Osteoblast (primary cell): Measurements from ENCODE around the gene MRAP. TPM values are rescaled to one million over a fixed set of nuclear protein-coding genes. Genes with fewer than 3 reads are reported as not detected.

Experiments
- DNase-seq: peaks from one replicate; pipeline ENCODE4 v3.0.0; 2011; ENCODE audit warnings: low spot score, mixed read lengths; ENCODE audit not compliant: insufficient read length; ENCODE audit errors: missing footprints
- H2AFZ ChIP-seq: 2 replicates; pipeline ENCODE4 v1.6.0; 2011; ENCODE audit warnings: mild to moderate bottlenecking, low read length
- H3K27ac ChIP-seq: 2 replicates; pipeline ENCODE4 v1.5.1; 2011; ENCODE audit warnings: mild to moderate bottlenecking, low read depth, low read length, moderate library complexity
- H3K27me3 ChIP-seq: 2 replicates; pipeline ENCODE4 v1.6.0; 2012; ENCODE audit warnings: mild to moderate bottlenecking, control low read depth, inconsistent platforms, low read length, moderate library complexity; ENCODE audit not compliant: insufficient read depth
- H3K36me3 ChIP-seq: 2 replicates; pipeline ENCODE4 v1.5.1; 2011; ENCODE audit warnings: mild to moderate bottlenecking, low read length, control low read depth, moderate library complexity; ENCODE audit not compliant: insufficient read depth
- H3K4me1 ChIP-seq: 2 replicates; pipeline ENCODE4 v1.5.1; 2011; ENCODE audit warnings: mild to moderate bottlenecking, low read length, control low read depth, moderate library complexity; ENCODE audit not compliant: insufficient read depth
- H3K4me2 ChIP-seq: 2 replicates; pipeline ENCODE4 v1.6.0; 2011; ENCODE audit warnings: mild to moderate bottlenecking, low read length; ENCODE audit not compliant: insufficient read depth
- H3K4me3 ChIP-seq: fragments of 200-600 bp; sonication (generic); 3 replicates; pipeline ENCODE4 v1.5.1; 2012; ENCODE audit warnings: mild to moderate bottlenecking, low read length, inconsistent platforms; ENCODE audit not compliant: insufficient read depth
- H3K79me2 ChIP-seq: 2 replicates; pipeline ENCODE4 v1.6.0; 2012; ENCODE audit warnings: mild to moderate bottlenecking, low read length, control low read depth, inconsistent platforms; ENCODE audit not compliant: insufficient read depth
- H3K9me3 ChIP-seq: 2 replicates; pipeline ENCODE4 v1.5.1; 2011; ENCODE audit warnings: low read depth, low read length, control low read depth
- H4K20me1 ChIP-seq: 2 replicates; pipeline ENCODE4 v1.6.0; 2012; ENCODE audit warnings: mild to moderate bottlenecking, low read length, control low read depth; ENCODE audit not compliant: insufficient read depth
- total RNA-seq: library from RNA; depleted of rRNA; stranded (reverse); fragments of >200 nt; gene quantifications from 2 replicates; pipeline ENCODE4 v1.2.3, GENCODE V29; 2012
- TF ChIP-seq, protein P1 (sequence below): IDR thresholded peaks from 2 replicates; pipeline ENCODE4 v1.5.1; 2011; ENCODE audit warnings: mild to moderate bottlenecking, low read depth, low read length, moderate library complexity; ENCODE audit errors: extremely low read depth

The MRAP gene
- total RNA-seq, 1 donor = 0.72 TPM

DNA sequence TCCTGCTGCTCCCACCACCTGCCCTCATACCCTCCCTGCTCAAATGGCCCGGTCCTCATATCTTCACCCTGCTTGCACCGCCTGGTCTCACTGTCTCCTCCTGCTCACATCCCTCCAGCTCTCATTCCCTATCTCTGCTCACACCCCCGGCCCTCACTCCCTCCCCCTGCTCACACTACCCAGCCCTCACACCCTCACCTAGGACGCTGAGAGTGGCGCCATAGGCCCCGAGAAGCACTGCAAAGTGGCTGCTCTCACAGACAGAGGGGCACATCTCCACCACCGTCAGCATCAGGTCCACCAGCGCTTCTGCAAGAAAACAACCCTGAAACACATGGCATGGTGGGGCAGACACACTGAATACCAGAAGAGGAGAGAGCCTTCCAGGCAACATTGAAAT, 38.6 kb downstream of the MRAP start:
- H3K36me3 ChIP-seq = peaks cover 86% of the 10 kb centered on the region
- H3K79me2 ChIP-seq = no peaks in the 10 kb centered on the region

DNA sequence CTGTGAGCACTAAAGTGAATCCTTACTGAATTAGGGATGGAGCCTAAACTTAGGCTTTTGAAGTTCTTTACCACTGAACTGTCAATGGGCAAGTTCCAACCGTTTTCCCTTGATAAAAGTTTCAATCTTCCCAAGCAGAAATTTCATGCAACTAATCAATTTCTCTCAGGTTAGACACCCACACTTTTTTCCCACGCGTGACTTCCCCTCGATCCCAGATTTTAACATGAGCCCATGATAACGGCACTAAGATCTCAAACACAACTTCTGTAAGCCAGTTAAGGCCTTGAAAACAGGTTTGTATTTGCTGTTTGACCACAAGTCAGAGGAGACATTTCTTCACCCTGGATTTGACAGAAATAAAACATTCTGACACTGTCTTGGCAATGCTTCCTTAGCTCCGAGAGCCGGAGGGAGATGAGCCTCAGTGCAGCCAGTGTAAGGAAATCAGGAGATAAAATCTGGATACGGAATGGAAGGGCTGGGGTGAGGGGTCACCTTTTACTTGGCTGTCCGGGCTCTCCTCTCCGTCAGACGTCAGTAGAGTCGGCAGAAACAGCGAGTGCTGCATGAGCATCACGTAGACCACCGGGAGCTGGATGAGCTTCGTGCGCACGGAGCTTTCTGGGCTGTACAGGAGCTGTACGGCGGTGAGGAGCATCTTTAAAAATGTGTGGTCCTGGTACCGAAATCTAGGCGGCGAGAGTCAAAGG, 39.7 kb downstream of the MRAP start:
- H3K27ac ChIP-seq = no peak overlapping the region
- no peak overlapping the region for H3K4me3 ChIP-seq
- TF ChIP-seq, protein P1, sequence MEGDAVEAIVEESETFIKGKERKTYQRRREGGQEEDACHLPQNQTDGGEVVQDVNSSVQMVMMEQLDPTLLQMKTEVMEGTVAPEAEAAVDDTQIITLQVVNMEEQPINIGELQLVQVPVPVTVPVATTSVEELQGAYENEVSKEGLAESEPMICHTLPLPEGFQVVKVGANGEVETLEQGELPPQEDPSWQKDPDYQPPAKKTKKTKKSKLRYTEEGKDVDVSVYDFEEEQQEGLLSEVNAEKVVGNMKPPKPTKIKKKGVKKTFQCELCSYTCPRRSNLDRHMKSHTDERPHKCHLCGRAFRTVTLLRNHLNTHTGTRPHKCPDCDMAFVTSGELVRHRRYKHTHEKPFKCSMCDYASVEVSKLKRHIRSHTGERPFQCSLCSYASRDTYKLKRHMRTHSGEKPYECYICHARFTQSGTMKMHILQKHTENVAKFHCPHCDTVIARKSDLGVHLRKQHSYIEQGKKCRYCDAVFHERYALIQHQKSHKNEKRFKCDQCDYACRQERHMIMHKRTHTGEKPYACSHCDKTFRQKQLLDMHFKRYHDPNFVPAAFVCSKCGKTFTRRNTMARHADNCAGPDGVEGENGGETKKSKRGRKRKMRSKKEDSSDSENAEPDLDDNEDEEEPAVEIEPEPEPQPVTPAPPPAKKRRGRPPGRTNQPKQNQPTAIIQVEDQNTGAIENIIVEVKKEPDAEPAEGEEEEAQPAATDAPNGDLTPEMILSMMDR = no peak
- H3K27me3 ChIP-seq = no peaks in the 10 kb centered on the region
- no peaks in the 10 kb centered on the region for H3K9me3 ChIP-seq
- H3K4me1 ChIP-seq = no peaks in the 10 kb centered on the region
- H4K20me1 ChIP-seq = peaks cover 3% of the 10 kb centered on the region
- DNase-seq = no peak
- H3K36me3 ChIP-seq = peaks cover 88% of the 10 kb centered on the region
- H3K4me2 ChIP-seq = no peak overlapping the region
- H3K79me2 ChIP-seq = no peaks in the 10 kb centered on the region
- no peak overlapping the region for H2AFZ ChIP-seq

More for the DNA sequence above, 38.6 kb downstream of the MRAP start:
- DNase-seq = no peak
- no peak overlapping the region for H3K4me2 ChIP-seq
- H4K20me1 ChIP-seq = peaks cover under 1% of the 10 kb centered on the region
- no peaks in the 10 kb centered on the region for H3K9me3 ChIP-seq
- no peak overlapping the region for H3K4me3 ChIP-seq
- no peaks in the 10 kb centered on the region for H3K27me3 ChIP-seq
- no peak overlapping the region for H2AFZ ChIP-seq
- H3K4me1 ChIP-seq = no peaks in the 10 kb centered on the region
- H3K27ac ChIP-seq = no peak overlapping the region
- TF ChIP-seq, protein P1 = no peak

DNA sequence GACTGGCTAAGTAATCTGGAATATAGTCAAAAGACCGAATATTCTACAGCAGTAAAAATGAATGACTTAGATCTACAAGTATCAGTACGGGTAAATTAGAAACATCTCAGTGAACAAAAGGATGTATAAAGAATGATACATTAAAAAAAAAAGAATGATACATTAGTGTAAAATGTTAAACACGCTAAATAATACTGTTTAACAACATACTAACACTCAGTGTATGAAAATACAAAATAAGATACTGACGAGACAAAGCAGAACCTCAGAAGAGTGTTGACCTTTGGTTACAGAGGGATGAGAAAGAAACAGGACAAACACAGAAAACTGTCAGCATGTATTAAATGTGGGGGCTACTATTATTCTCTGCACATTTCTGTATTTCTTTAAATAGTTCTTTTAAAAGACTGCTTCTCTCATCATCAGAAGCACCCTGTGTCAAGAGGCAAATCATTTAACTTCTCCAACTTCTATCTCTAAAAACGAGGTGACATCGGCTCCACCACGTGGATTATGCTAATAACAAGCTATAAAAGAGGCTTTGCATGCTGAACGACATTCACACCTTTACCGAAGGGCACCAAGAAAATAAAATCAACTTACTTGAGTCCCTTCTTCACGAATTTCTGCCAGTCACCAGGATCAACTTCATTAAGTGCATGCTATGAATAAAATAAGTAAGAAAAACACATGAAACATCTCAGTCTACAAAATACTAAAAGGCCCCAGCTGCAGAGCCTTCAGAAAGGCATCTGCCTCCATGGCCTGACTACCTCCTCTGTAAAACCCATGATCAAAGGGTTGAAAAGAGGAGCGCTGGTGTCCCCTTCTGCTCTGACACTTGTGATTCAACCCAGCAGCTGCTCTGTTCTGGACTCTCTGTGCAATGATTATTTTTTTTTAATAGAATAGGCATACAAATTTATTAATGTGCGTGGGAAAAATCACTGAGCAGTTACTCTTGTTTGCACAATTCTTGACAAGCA, 42.5 kb downstream of the MRAP start:
- peaks cover 7% of the 10 kb centered on the region for H3K9me3 ChIP-seq
- peaks cover 8% of the 10 kb centered on the region for H3K79me2 ChIP-seq
- H3K27ac ChIP-seq = no peak overlapping the region
- no peak overlapping the region for H2AFZ ChIP-seq
- H3K36me3 ChIP-seq = peaks cover 88% of the 10 kb centered on the region
- no peaks in the 10 kb centered on the region for H3K4me1 ChIP-seq
- H4K20me1 ChIP-seq = peaks cover 3% of the 10 kb centered on the region
- no peak overlapping the region for H3K4me2 ChIP-seq
- H3K27me3 ChIP-seq = no peaks in the 10 kb centered on the region
- DNase-seq = no peak
- no peak overlapping the region for H3K4me3 ChIP-seq
- TF ChIP-seq, protein P1 = no peak

DNA sequence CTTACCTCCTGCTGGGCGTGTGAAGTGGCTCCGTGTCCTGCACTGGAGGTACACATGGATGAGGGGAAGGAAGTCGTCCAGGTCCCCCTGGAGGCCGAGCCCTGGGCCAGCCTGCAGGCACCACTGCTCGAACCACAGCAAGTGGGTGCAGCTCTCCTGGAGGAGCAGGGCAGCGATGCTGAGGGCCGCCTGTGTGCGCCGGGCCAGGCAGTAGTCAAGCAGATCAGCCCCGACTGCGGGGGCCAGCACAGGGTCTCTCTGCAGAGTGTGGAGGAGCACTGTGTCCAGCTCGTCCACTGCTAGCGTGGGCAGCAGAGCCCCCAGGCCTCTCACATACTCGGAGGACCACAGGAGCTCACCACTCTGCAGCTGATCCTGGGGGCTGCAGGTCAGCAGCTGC, 48.3 kb downstream of the MRAP start:
- Histone ChIP-seq H3K4me2 (no peak overlapping the region), H3K4me1 (no peaks in the 10 kb centered on the region), H2AFZ (no peak overlapping the region), H3K27ac (no peak overlapping the region), H3K27me3 (no peaks in the 10 kb centered on the region), H3K4me3 (no peak overlapping the region), H3K9me3 (peaks cover 7% of the 10 kb centered on the region), H4K20me1 (peaks cover 9% of the 10 kb centered on the region), H3K79me2 (peaks cover 17% of the 10 kb centered on the region), H3K36me3 (peaks cover 95% of the 10 kb centered on the region)
- DNase-seq = no peak
- TF ChIP-seq, protein P1 = no peak
